Skeletal muscle tissue (tissue), 4 donors: ENCODE data around the gene SDC3. TPM values are rescaled to one million over a fixed set of nuclear protein-coding genes. Genes with fewer than 3 reads are reported as not detected.
A peak's percentile ranks its signal among the peaks of the same experiment; 100 is the strongest.

Experiments used
- H3K27ac ChIP-seq: one replicate; pipeline ENCODE4 v1.7.0; 2013; ENCODE audit warnings: mild to moderate bottlenecking, low read depth, low read length, inconsistent platforms
- H3K27me3 ChIP-seq, 3 donors: one replicate each; pipeline ENCODE4 v1.7.0; 2013; ENCODE audit warnings: low read length in 3 of 3; ENCODE audit not compliant: control insufficient read depth in 3 of 3, insufficient read depth in 3 of 3
- H3K36me3 ChIP-seq, 3 donors: one replicate each; pipeline ENCODE4 v1.7.0; 2013; ENCODE audit warnings: low read length in 3 of 3; ENCODE audit not compliant: control insufficient read depth in 3 of 3, insufficient read depth in 3 of 3
- H3K4me1 ChIP-seq, 3 donors: one replicate each; pipeline ENCODE4 v1.7.0; 2013; ENCODE audit warnings: low read length in 3 of 3, mild to moderate bottlenecking in 3 of 3; ENCODE audit not compliant: control insufficient read depth in 3 of 3, insufficient read depth in 3 of 3
- H3K4me3 ChIP-seq, 3 donors: one replicate each; pipeline ENCODE4 v1.7.0; 2013; ENCODE audit warnings: low read length in 3 of 3
- H3K9ac ChIP-seq, 3 donors: one replicate each; pipeline ENCODE4 v1.7.0; 2013; ENCODE audit warnings: low read length in 3 of 3, mild to moderate bottlenecking in 3 of 3, moderate library complexity in 2 of 3, low read depth in 1 of 3
- H3K9me3 ChIP-seq, 3 donors: one replicate each; pipeline ENCODE4 v1.7.0; 2013; ENCODE audit warnings: low read length in 3 of 3; ENCODE audit not compliant: control insufficient read depth in 3 of 3
- total RNA-seq: library from RNA; depleted of rRNA; stranded (reverse); fragments of >200 nt; gene quantifications from one replicate; pipeline ENCODE4 v1.2.3, GENCODE V29; 2014
- donor health status: Osteomylitis.

The SDC3 gene
- total RNA-seq, 1 donor from 2014 or later = 8.9 TPM

GRCh38 chr1:30929135-30929889 lies 20.8 kb upstream of the SDC3 start:
- Histone ChIP-seq H3K27ac (no peak overlapping the region), H3K4me1 (peaks cover 6 to 12% (median 7%) of the 10 kb centered on the region in 3 donors), H3K27me3 (no peaks in the 10 kb centered on the region), H3K36me3 (peaks cover 16 to 17% (median 16%) of the 10 kb centered on the region in 3 donors), H3K9me3 (no peaks in the 10 kb centered on the region), H3K4me3 (peak overlapping the region in 1 of 3 donors; percentile 35), H3K9ac (peak overlapping the region in 1 of 3 donors; percentile 1)

GRCh38 chr1:30928789-30929134 lies 20.2 kb upstream of the SDC3 start:
- H3K27ac ChIP-seq = no peak overlapping the region
- no peaks in the 10 kb centered on the region for H3K27me3 ChIP-seq
- peak overlapping the region in 2 of 3 donors; percentile 1 to 21 for H3K9ac ChIP-seq
- peaks cover 6 to 12% (median 7%) of the 10 kb centered on the region in 3 donors for H3K4me1 ChIP-seq
- H3K4me3 ChIP-seq = no peak overlapping the region
- H3K9me3 ChIP-seq = no peaks in the 10 kb centered on the region
- peaks cover 11 to 16% (median 13%) of the 10 kb centered on the region in 3 donors for H3K36me3 ChIP-seq

GRCh38 chr1:30928171-30928570 lies 19.6 kb upstream of the SDC3 start:
- Histone ChIP-seq H3K27ac (no peak overlapping the region), H3K9me3 (no peaks in the 10 kb centered on the region), H3K9ac (peak overlapping the region in 1 of 3 donors; percentile 21), H3K4me1 (peaks cover 6 to 12% (median 7%) of the 10 kb centered on the region in 3 donors), H3K36me3 (peaks cover 5 to 13% (median 7%) of the 10 kb centered on the region in 3 donors), H3K27me3 (no peaks in the 10 kb centered on the region), H3K4me3 (no peak overlapping the region)

- Histone ChIP-seq H3K27me3 (no peaks in the 10 kb centered on the region), H3K27ac (no peak overlapping the region), H3K9me3 (no peaks in the 10 kb centered on the region), H3K9ac (no peak overlapping the region), H3K4me1 (peaks cover 6 to 12% (median 7%) of the 10 kb centered on the region in 3 donors), H3K4me3 (no peak overlapping the region), H3K36me3 (peaks cover 0 to 8% (median 3%) of the 10 kb centered on the region in 3 donors)
Observed at GRCh38 chr1:30927448-30927847, 18.9 kb upstream of the SDC3 start.

GRCh38 chr1:30923597-30923996 lies 15.0 kb upstream of the SDC3 start:
- H3K36me3 ChIP-seq = no peaks in the 10 kb centered on the region
- no peak overlapping the region for H3K9ac ChIP-seq
- H3K27ac ChIP-seq = no peak overlapping the region
- H3K27me3 ChIP-seq = no peaks in the 10 kb centered on the region
- no peaks in the 10 kb centered on the region for H3K9me3 ChIP-seq
- H3K4me3 ChIP-seq = no peak overlapping the region
- H3K4me1 ChIP-seq = peaks cover 0 to 3% (median 0%) of the 10 kb centered on the region in 3 donors

GRCh38 chr1:30920827-30921226 lies 12.3 kb upstream of the SDC3 start:
- H3K36me3 ChIP-seq = no peaks in the 10 kb centered on the region
- no peak overlapping the region for H3K4me3 ChIP-seq
- H3K4me1 ChIP-seq = no peaks in the 10 kb centered on the region
- H3K27me3 ChIP-seq = no peaks in the 10 kb centered on the region
- no peak overlapping the region for H3K9ac ChIP-seq
- H3K27ac ChIP-seq = no peak overlapping the region
- H3K9me3 ChIP-seq = no peaks in the 10 kb centered on the region

GRCh38 chr1:30919025-30919881 lies 10.7 kb upstream of the SDC3 start:
- Histone ChIP-seq H3K27ac (peak overlapping the region; percentile 28), H3K4me1 (no peaks in the 10 kb centered on the region), H3K36me3 (no peaks in the 10 kb centered on the region), H3K9ac (no peak overlapping the region), H3K27me3 (no peaks in the 10 kb centered on the region), H3K4me3 (no peak overlapping the region), H3K9me3 (no peaks in the 10 kb centered on the region)

- Histone ChIP-seq H3K27ac (no peak overlapping the region), H3K9ac (no peak overlapping the region), H3K4me3 (no peak overlapping the region), H3K27me3 (no peaks in the 10 kb centered on the region), H3K36me3 (no peaks in the 10 kb centered on the region), H3K9me3 (no peaks in the 10 kb centered on the region), H3K4me1 (peaks cover 0 to under 1% (median 0%) of the 10 kb centered on the region in 3 donors)
Observed at GRCh38 chr1:30916296-30916695, 7.7 kb upstream of the SDC3 start.

GRCh38 chr1:30915491-30916230 lies 7.1 kb upstream of the SDC3 start:
- Histone ChIP-seq H3K9me3 (no peaks in the 10 kb centered on the region), H3K9ac (no peak overlapping the region), H3K27ac (no peak overlapping the region), H3K4me3 (no peak overlapping the region), H3K27me3 (no peaks in the 10 kb centered on the region), H3K36me3 (no peaks in the 10 kb centered on the region), H3K4me1 (peaks cover 0 to 3% (median 0%) of the 10 kb centered on the region in 3 donors)
